HG03378 (cell line): ENCODE measurements around the gene UBXN6.

ENCODE experiments used
- ATAC-seq: cut with Tn5 transposase; IDR thresholded peaks from one replicate; pipeline ENCODE4 v1.9.1; 2021; ENCODE audit warnings: mild to moderate bottlenecking, moderate library complexity; ENCODE audit not compliant: unreplicated experiment

Gene UBXN6

DNA sequence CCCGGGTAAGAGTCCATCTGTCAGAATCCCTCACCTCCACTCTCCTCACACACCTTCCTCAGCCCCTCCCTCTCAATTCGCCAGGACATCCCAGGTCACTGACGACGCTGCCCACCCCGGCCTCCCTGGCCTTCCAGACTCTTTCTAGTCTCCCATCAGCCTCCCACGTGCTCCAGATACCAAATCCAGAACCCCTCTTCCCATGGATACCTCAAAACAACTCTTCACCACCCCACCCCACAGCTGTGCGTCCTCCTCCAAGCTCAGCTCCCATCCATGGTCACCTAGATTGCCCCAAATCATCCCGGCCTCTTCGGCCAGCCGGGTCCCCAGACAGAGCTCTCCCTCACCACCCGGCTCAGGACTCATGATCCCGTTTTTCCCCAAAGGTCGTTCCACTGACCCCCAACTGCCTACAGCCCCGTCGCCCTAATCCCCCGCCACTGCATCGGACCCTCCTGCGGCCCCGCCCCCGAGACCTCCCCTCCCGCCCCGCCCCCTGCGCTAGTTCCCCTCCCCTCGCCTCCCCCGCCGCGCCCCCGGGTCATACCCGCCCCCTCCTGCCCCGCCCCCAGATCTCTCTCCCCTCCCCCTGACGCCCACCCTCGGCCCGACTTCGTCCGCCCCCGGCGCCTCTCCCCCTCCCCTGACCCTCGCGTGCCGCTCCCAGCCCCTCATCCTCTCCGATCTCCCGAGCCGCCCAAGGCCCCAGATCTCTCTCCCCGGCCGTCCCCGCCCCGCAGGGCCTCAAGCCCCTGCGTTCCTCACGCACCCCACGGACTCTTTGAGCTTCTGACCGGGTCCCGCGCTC lies 546 bp downstream of the UBXN6 start:
- ATAC-seq, result no peak

DNA sequence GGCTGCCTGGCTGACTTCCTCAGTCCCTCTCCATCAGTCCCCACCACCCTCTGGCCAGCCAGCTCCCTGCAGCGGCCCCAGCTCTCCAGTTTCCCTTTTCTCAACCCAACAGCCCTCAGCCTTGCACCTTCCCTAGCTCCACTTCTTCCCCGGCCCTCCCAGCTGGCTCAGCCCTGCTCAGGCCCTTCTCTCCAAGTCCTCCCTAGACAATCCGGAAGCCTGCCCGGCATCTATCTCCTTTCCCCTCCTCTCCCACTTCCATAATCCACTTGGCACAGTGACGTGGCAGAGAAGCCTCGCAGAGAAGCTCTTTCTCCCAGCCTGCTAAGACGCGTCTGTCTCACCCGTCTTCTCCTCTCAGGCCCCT lies 1.1 kb downstream of the UBXN6 start:
- ATAC-seq, result no peak

GRCh38 chr19:4455719-4456475 lies 1.7 kb downstream of the UBXN6 start:
- ATAC-seq, result no peak

DNA sequence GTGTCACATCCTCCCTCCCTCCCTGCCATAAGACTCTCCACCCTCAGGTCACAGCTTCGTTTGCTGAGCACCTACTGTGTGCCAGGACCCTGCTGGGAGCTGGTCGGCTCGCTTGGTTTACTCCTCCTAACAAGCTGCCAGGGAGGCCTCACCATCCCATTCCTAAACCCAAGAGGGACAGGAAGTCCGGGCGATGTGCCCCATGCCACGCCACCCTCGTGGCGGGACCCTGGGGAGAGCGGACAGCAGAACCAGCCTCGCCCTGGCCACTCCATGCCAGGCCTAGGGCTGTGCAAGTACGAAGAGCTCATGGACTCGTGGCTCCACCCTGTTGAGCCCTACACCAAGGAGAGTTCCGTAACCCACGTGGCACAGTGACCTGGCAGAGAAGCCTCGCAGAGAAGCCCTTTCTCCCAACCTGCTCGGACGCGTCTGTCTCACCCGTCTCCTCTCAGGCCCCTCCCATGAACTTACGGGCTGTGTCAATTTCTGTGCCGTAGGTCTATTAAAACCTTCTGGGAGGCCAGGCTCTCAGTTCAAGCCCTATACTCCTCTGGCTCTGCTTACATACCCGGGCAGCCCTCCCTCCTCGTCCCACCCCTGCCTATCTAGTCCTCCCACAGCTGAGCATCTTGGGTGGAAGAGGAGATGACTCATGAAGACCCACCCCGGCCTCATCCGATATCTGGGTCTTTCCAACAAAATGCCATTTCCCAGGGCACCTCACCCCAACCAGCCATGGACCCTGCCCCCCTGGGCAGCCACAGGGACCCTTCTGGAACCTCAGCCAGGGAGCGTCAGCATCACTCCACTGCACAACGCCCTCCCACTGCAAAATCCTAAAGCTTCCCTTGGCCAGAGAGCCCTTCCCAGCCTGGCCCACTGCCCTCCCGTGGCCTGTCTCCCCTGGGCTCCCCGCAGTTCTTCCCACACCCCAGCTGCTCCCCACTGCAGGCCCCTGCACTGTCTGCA lies 2.6 kb downstream of the UBXN6 start:
- ATAC-seq, result no peak

DNA sequence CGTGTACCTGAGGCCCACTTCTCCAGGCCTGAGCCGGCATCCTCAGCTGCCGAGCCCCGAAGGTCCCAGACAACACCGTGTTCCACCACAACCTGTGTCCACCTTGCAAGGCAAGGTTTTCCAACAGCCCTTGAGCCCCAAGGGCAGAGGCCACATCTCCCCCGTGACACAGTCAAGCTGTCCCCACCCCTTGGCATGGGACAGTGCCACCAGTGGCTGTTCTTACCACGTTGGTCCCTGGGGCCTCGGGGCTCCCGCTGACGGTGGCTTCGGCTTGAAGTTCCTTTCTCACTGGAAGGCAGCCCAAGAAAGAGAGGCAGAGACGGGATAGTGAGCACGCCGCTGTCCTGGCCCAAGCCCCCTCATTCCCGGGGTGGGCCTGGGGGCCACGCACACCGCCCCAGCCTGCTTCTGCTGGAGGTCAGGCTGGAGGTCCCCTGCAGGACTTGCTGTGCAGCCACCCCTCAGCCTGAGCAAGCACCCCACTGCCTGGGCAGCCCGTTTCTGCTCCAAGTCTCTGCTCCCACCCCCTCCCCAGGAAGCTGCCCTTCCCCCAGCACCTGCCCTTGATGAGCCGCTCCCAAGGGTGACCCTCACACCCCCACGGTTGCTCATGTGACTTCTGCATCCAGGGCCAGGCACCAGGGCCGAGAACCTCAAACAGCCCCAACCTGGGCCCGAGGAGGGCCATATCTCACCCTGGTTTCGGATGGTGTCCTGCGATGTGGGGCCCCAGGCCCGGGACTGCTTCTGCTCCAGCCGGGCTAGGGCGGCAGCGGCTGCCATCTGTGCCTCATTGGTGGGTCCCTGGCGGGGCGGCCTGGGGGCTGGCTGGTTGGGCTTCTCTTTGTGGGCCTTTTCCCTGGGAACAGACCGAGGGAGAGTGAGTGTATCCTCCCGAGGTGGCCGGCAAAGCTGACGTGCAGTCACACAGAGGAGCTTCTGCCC lies 4.1 kb downstream of the UBXN6 start:
- no peak for ATAC-seq

DNA sequence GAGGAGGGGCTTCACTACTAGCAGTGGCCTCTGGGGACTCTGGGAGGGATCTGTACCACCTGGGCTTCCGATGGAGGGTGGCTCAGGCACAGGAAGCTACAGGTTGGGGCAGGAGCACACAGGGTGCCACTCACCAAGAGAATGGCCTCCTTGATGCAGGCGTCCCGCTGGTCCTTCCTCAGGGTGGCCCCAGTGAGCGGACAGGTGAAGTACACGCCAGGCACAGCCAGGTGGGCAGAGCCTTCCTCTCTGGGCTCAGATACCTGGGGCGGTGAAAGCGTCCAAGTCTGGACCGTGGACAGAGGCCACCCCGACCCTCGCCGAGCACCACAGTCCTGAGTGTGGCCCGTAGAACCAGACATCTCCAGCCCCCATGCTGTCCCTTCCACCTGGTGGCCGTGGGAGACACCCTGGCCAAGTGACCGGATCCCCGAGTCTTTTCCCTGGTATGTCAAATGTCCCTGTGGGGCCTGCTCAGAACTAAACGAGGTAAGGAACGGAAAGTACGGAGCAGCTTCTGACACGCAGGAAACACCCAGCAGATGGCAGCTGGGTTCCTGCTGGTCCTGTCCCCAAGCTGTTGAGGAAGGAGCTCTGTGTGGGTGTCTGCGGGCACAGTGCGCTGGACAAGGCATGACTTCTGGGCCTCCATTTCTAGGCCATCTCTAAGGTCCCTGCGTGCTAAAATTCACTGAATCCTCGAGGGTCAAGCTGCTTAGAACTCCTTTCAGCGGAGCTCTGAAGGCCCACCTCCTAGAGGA lies 5.2 kb downstream of the UBXN6 start:
- ATAC-seq, result no peak

DNA sequence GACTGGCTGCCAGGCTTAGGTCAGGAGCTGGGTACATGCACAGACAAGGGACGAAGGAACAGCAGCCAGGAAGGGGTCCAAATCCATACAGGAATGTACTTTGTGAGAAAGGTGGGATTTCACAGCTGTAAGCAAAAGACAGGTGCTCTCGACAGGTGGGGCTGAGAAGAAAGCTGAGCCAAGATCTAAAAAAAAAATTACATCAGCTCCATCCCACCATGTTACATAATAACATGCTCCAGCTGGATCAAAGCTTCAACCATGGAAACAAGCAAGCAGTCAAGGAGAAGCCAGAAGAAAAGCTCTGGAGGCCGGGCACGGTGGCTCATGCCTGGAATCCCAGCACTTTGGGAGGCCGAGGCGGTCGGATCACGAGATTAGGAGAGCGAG lies 8.0 kb downstream of the UBXN6 start:
- ATAC-seq, result no peak

DNA sequence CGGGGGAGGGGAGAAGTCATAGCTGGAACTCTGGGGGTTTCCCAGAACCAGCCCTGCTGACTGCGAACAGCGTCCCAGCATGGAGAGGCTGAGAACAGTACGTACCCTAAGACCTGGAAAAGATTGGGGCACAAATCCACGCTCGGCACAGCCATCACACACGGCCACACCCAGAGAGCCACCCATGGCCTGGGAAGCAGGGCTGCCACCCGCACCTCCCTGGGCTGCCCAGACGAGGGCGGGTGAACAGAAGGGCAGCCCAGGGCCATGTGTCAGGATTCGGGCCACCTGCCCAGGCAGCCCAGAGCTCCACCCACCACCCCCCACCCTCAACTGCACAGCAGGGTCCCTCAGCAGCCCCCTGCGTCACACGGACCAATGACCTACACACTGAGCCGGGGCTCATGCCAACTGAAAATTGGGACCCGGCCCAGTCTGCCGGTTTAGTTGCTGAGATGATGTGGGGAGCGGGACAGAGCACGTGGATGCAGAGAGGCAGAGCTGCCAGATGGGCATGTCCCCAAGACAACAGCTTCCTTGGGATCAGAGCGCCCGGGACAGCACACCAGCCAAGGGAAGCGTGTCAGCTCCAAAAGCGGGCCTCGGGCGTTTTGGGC lies 8.5 kb downstream of the UBXN6 start:
- no peak for ATAC-seq

GRCh38 chr19:4448147-4448985 lies 9.2 kb downstream of the UBXN6 start:
- no peak for ATAC-seq

GRCh38 chr19:4447327-4448146 lies 10.1 kb downstream of the UBXN6 start:
- ATAC-seq, result no peak

DNA sequence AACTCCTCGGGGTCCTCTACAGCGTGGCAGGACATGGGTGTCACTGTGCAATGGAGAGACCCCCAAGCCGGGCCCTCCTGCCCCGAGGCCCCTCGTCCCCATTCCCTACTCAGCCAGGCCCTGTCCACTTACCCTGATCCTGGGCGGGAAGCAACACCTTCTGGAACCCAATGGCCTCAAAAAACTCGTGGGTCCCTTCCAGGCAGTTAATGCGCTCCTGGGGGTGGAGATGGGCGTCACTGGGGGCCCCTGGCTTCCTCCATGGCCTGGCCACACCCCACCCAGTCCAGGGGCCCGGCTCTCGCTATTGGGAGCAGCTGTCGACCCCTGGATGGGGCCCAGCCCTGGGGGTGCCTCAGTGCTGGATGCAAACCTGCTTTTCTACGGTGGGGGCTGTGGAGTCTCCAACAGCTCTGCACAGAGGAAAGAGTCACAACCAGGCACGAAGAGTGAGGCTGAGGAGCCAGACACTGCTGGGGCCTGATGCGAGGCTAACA lies 10.8 kb downstream of the UBXN6 start:
- ATAC-seq, result no peak

- ATAC-seq, result no peak
Measured at GRCh38 chr19:4445963-4446703, 11.5 kb downstream of the UBXN6 start.

DNA sequence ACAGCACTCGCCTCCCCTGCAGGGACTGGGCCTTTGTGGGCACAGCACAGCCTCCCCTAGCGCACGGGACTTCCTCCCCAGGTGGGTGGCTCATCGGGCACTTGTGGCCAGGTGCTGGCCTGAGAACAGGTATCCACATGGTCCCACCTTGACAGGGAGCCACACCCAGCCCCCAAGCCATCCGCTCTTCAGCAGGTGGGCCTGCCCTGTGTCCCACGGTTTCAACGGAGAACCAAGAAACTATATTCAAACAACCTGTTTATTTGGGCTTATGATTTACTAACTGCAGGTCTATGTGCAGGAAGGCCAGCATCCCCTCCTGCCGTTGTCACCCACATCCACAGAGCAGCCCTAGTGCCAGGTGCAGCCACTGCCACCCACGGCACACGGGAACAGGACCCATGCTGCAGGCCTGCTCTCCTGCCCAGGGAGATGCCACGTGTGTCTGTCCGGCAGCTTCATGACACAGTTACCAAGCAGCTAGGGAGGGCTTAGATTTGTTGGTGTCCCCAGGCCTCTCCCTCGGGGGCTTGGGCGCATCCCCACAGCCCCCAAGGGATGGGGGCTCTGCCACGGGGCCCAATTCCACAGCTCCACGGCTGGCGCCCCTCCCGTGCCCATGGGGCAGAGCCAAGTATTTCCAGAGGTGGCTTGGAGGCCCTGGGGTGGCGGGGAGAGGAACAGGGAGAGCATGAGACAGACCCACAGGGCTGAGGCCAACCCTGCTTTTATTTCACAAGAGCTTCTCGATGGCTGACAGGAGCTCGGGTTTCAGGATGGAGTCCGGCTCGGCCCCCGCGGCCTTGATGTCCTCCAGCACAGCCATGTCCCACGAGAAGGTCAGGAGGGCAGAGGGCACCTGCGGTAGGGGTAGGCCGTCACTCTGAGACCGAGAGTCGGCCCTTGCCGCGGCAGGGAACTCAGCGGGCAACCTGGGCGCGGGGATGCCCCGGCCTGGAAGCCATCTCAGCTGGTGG lies 12.5 kb downstream of the UBXN6 start:
- ATAC-seq, result no peak

GRCh38 chr19:4443966-4444764 lies 13.4 kb downstream of the UBXN6 start:
- no peak for ATAC-seq
